ENCODE data around the gene CCDC51.

CCDC51 gene

DNA sequence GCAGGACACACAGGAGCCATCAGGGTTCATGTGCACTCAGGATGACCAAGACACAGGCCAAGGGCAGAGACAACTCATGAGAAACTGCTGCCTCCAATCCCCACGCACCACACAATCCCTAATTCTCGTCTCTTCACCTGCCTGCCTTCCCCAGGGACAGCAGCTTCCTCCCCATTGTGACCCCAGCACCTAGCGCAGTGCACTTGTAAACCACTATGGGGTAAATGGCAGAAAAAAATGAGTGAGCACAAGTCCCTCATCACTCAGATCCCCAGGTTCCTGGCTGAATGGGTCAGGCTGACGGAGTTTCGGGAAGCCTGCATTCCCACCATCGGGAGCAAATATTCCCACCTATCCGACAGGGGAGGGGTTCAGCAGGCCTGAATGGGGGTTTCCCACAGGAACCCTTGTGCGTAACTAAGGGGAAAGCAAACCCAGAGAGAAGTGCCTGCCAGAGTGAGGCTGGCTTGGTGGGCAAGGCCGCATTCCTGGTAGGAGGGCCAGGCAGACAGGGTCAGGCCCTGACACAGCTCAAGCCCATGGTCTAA is 28.8 kb downstream of the CCDC51 start:
- no peaks in the 10 kb centered on the region for H3K9me3 Mint-ChIP-seq
- H3K36me3 Mint-ChIP-seq: no peaks in the 10 kb centered on the region
- no peaks in the 10 kb centered on the region for H3K4me1 Mint-ChIP-seq
- H3K4me3 Mint-ChIP-seq: no peak overlapping the region
- no peak for ATAC-seq
- H3K27ac Mint-ChIP-seq: no peak overlapping the region
- H3K27me3 Mint-ChIP-seq: peaks cover 16% of the 10 kb centered on the region

DNA sequence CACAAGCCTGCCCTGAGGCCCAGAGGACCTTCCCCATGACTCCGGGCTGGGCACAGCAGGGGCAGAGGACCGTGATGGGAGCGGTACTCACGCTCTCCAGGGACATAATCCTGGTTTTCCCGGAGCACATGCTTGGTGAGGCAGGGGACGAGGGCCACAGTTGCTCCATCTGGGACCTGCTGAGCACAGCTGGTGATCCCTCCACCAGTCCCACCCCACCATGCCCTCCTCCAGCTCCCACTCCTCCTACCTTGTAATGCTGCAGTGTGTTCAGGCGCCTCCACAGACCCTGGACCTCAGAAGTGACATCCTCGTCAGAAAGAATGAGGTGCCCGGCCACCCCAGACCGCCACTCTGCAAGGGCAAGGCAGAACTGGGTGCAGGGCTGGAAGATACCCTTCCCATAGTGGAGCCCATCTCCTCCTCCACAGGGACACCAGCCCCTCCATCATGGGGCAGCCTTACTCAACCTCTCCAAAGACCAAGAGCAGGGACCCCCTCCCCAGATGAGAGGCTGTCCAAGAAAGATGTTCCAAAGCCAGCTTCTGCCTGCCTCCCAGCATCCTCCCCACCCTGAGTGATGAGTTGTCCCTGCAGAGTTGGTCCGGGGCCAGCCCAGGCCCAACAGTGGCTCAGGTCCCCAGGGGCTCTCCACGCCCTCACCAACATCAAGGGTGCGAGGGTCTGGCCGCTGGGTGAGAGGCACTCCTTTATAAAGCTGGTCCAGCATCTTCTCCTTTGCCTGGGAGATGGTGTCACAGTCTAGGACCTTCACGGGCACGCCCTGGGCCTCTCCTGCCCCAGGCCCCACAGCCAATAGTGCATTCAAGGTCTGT is 29.5 kb downstream of the CCDC51 start:
- Mint-ChIP-seq H3K27me3 (peaks cover 16% of the 10 kb centered on the region), H3K4me1 (no peaks in the 10 kb centered on the region), H3K9me3 (no peaks in the 10 kb centered on the region), H3K27ac (no peak overlapping the region), H3K36me3 (no peaks in the 10 kb centered on the region), H3K4me3 (no peak overlapping the region)
- ATAC-seq: no peak

- Mint-ChIP-seq H3K9me3 (no peaks in the 10 kb centered on the region), H3K36me3 (no peaks in the 10 kb centered on the region), H3K27me3 (peaks cover 16% of the 10 kb centered on the region), H3K4me3 (no peak overlapping the region), H3K27ac (no peak overlapping the region), H3K4me1 (no peaks in the 10 kb centered on the region)
- ATAC-seq: no peak
Measured at GRCh38 chr3:48409291-48410201, 30.4 kb downstream of the CCDC51 start.

- Mint-ChIP-seq H3K9me3 (no peaks in the 10 kb centered on the region), H3K27ac (no peak overlapping the region)
Measured at GRCh38 chr3:48408823-48409281, 31.1 kb downstream of the CCDC51 start.

GRCh38 chr3:48407542-48408099 is 32.3 kb downstream of the CCDC51 start:
- no peak for ATAC-seq
- no peak overlapping the region for H3K4me3 Mint-ChIP-seq
- H3K27ac Mint-ChIP-seq: no peak overlapping the region
- peaks cover 16% of the 10 kb centered on the region for H3K27me3 Mint-ChIP-seq
- no peaks in the 10 kb centered on the region for H3K9me3 Mint-ChIP-seq
- no peaks in the 10 kb centered on the region for H3K36me3 Mint-ChIP-seq
- no peaks in the 10 kb centered on the region for H3K4me1 Mint-ChIP-seq

More at GRCh38 chr3:48408823-48409281, 31.1 kb downstream of the CCDC51 start:
- no peaks in the 10 kb centered on the region for H3K36me3 Mint-ChIP-seq
- no peak for ATAC-seq
- H3K27me3 Mint-ChIP-seq: peaks cover 16% of the 10 kb centered on the region
- no peaks in the 10 kb centered on the region for H3K4me1 Mint-ChIP-seq
- no peak overlapping the region for H3K4me3 Mint-ChIP-seq

- H3K36me3 Mint-ChIP-seq: no peaks in the 10 kb centered on the region
- H3K4me3 Mint-ChIP-seq: no peak overlapping the region
- H3K4me1 Mint-ChIP-seq: no peaks in the 10 kb centered on the region
- no peak overlapping the region for H3K27ac Mint-ChIP-seq
- peaks cover 16% of the 10 kb centered on the region for H3K27me3 Mint-ChIP-seq
- no peaks in the 10 kb centered on the region for H3K9me3 Mint-ChIP-seq
- ATAC-seq: no peak
Measured at GRCh38 chr3:48406443-48407431, 33.2 kb downstream of the CCDC51 start.

- Mint-ChIP-seq H3K9me3 (no peaks in the 10 kb centered on the region), H3K27me3 (peaks cover 14% of the 10 kb centered on the region), H3K4me1 (peaks cover under 1% of the 10 kb centered on the region), H3K4me3 (no peak overlapping the region), H3K27ac (no peak overlapping the region), H3K36me3 (no peaks in the 10 kb centered on the region)
- no peak for ATAC-seq
Measured at GRCh38 chr3:48405971-48406370, 33.9 kb downstream of the CCDC51 start.

DNA sequence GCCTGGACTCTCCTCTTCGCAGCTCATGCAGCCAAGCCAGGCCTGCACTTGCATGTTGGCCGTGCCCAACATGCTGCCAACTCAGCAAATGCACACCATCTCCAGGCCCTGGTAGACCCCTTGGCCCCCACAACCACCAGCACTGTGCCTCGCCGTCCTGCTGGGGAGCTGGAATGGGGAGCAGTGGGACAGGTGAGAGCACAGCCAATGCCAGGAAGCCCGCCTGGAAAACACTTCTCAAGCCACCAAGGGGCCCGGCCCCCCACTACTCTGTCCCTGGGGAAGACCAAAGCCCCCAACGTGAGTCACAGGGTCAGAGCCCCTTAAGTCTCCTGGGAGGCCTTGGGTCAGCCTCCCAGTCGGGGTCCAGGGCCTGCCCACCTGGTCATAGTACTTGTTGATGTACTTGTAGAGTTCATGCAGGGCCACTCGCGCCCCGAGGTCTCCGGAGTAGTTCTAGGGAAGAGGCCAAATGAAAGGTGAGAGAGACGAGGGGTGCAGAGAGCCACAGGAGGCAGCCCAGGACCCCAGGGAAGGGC is 34.5 kb downstream of the CCDC51 start:
- H3K36me3 Mint-ChIP-seq: no peaks in the 10 kb centered on the region
- peaks cover 5% of the 10 kb centered on the region for H3K4me1 Mint-ChIP-seq
- no peaks in the 10 kb centered on the region for H3K9me3 Mint-ChIP-seq
- ATAC-seq: no peak
- peaks cover 14% of the 10 kb centered on the region for H3K27me3 Mint-ChIP-seq
- H3K4me3 Mint-ChIP-seq: no peak overlapping the region
- no peak overlapping the region for H3K27ac Mint-ChIP-seq

GRCh38 chr3:48404440-48405342 is 35.2 kb downstream of the CCDC51 start:
- peaks cover 5% of the 10 kb centered on the region for H3K4me1 Mint-ChIP-seq
- H3K36me3 Mint-ChIP-seq: no peaks in the 10 kb centered on the region
- no peak for ATAC-seq
- H3K27me3 Mint-ChIP-seq: peaks cover 14% of the 10 kb centered on the region
- H3K9me3 Mint-ChIP-seq: no peaks in the 10 kb centered on the region
- H3K27ac Mint-ChIP-seq: no peak overlapping the region
- no peak overlapping the region for H3K4me3 Mint-ChIP-seq

DNA sequence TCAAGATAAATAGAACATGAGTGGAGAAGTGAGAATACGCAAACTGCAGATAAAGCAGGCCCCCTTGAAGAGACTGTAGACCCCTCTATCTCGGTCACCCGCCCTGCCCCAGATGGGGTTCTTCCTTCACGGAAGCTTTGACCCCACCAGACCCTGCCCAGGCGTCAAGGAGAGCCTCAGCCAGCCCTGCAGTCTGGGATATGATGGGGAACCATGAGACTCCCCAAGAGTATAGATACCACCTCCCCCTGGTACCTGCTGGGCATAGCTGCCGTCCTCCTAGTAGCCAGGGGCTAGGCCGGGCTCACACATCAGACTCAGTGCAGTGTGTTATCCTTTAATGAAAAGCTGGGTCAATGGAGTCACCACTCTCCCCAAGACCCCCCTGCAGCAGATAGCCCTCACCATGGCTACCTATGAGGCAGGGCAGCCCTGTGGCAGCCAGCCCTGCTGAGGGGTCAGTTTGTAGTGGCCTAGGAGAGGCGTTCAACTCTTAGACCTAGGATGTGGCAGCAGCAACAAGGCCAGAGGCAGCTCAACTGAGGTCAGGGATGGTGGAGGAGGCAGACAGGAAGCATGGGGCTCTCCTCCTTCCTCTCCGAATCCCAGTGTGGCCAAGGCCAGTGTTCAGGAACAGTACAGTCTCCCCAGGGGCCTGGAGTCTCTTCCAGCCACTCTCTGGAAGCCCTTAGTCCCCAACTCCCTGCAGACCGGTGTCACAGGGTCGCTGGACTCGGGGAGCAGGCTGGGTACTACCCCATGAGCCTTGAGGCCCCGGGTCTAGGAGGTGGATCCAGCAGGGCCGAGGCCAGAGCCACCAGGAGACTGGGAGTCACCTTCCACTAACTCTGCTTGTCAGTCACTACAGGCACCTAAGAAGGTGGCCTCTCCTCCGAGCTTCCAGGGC is 36.1 kb downstream of the CCDC51 start:
- no peak overlapping the region for H3K27ac Mint-ChIP-seq

GRCh38 chr3:48402907-48403306 is 37.0 kb downstream of the CCDC51 start:
- H3K9me3 Mint-ChIP-seq: no peaks in the 10 kb centered on the region
- no peak for ATAC-seq
- no peaks in the 10 kb centered on the region for H3K36me3 Mint-ChIP-seq
- H3K27ac Mint-ChIP-seq: no peak overlapping the region
- no peak overlapping the region for H3K4me3 Mint-ChIP-seq
- peaks cover 20% of the 10 kb centered on the region for H3K27me3 Mint-ChIP-seq
- H3K4me1 Mint-ChIP-seq: peaks cover 5% of the 10 kb centered on the region

More for the DNA sequence above, 36.1 kb downstream of the CCDC51 start:
- ATAC-seq: no peak
- Mint-ChIP-seq H3K27me3 (peaks cover 19% of the 10 kb centered on the region), H3K4me3 (no peak overlapping the region), H3K36me3 (no peaks in the 10 kb centered on the region), H3K4me1 (peaks cover 5% of the 10 kb centered on the region), H3K9me3 (no peaks in the 10 kb centered on the region)

- peaks cover 5% of the 10 kb centered on the region for H3K4me1 Mint-ChIP-seq
- peaks cover 26% of the 10 kb centered on the region for H3K27me3 Mint-ChIP-seq
- no peaks in the 10 kb centered on the region for H3K36me3 Mint-ChIP-seq
- no peak for ATAC-seq
- no peaks in the 10 kb centered on the region for H3K9me3 Mint-ChIP-seq
- H3K4me3 Mint-ChIP-seq: no peak overlapping the region
- no peak overlapping the region for H3K27ac Mint-ChIP-seq
Measured at GRCh38 chr3:48402281-48402732, 37.6 kb downstream of the CCDC51 start.

Data from stimulated activated memory B cell treated with anti-CD40 and anti-IgM and Interleukin-4, amounts not matched to agents 10 μg/mL and 1 μg/mL and 100 μg/mL, for 72 hours (primary cell).